ENCODE measurements around the gene FAM111A.

The FAM111A gene

DNA sequence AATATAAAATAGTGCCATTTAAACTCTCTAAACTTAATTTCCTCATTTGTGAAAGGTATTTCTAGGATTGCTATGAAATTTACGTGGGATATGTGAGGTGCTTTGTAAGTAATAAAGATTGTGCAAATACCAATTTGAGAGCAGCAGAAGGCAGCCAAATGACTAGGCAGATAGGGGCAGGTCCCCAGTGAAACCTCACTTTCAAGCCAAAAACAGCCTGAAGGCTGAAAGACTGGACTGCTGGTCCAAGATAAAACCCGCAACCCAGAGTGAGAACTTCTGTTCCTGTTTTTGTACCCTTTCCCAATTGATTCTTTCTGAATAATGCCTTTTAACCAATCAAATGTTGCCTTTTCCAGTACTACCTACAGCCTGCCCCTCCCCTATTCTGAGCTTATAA, 36.5 kb downstream of the FAM111A start:
- no peak overlapping the region for H3K9ac ChIP-seq (ENCODE audit: low read length in 5 of 5)
- H3K27me3 ChIP-seq (ENCODE audit: control insufficient read depth in 5 of 5, insufficient read depth in 4 of 5, low read length in 5 of 5), result no peaks in the 10 kb centered on the region
- H3K9me3 ChIP-seq (ENCODE audit: control insufficient read depth in 5 of 5, low read length in 5 of 5), result no peaks in the 10 kb centered on the region
- peaks cover 5 to 32% (median 20%) of the 10 kb centered on the region in 5 donors for H3K36me3 ChIP-seq (ENCODE audit: control insufficient read depth in 5 of 5, insufficient read depth in 5 of 5, low read length in 5 of 5)
- peak overlapping the region; percentile 64 for H3K27ac ChIP-seq (ENCODE audit: low read depth, low read length)
- H3K4me1 ChIP-seq (ENCODE audit: control insufficient read depth in 5 of 5, insufficient read depth in 5 of 5, low read length in 5 of 5), result peaks cover 5 to 58% (median 39%) of the 10 kb centered on the region in 5 donors
- no peak overlapping the region for H3K4me3 ChIP-seq (ENCODE audit: low read depth in 1 of 5, low read length in 5 of 5)

DNA sequence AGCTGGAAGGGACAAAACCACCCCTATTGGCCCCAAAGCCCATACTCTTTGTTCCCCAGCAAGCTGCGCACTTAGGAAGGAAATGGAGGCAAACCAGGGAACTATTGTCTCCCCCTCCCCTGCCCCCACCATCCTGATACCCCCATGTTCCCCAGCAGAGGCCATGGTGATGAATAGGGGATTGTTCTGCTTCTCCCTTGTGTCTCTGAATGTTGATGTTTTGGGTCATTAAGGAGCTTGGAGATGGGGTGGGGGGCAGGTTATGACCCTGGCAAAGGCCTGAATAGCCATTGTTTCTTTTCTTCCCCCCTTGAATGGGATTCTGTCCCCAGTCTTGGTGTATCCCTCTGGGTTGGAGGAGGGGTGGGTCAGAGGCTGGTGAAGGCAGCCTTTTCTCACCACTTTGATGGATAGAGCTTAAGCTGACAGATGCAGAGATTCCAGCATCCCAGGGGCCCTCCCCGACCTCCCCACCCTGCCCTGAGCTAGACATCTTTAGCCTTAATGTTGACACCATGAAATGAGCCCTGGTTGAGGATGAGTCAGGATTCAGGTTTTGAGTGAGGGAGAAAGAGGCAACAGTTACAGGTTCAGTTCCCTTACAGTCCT, 37.6 kb downstream of the FAM111A start:
- H3K9me3 ChIP-seq (ENCODE audit: control insufficient read depth in 5 of 5, low read length in 5 of 5), result no peaks in the 10 kb centered on the region
- H3K9ac ChIP-seq (ENCODE audit: low read length in 5 of 5), result peak overlapping the region in 1 of 5 donors; percentile 29
- peaks cover 5 to 34% (median 20%) of the 10 kb centered on the region in 5 donors for H3K36me3 ChIP-seq (ENCODE audit: control insufficient read depth in 5 of 5, insufficient read depth in 5 of 5, low read length in 5 of 5)
- H3K4me1 ChIP-seq (ENCODE audit: control insufficient read depth in 5 of 5, insufficient read depth in 5 of 5, low read length in 5 of 5), result peaks cover 11 to 58% (median 39%) of the 10 kb centered on the region in 5 donors
- peak overlapping the region; percentile 41 for H3K27ac ChIP-seq (ENCODE audit: low read depth, low read length)
- H3K4me3 ChIP-seq (ENCODE audit: low read depth in 1 of 5, low read length in 5 of 5), result no peak overlapping the region
- no peaks in the 10 kb centered on the region for H3K27me3 ChIP-seq (ENCODE audit: control insufficient read depth in 5 of 5, insufficient read depth in 4 of 5, low read length in 5 of 5)

DNA sequence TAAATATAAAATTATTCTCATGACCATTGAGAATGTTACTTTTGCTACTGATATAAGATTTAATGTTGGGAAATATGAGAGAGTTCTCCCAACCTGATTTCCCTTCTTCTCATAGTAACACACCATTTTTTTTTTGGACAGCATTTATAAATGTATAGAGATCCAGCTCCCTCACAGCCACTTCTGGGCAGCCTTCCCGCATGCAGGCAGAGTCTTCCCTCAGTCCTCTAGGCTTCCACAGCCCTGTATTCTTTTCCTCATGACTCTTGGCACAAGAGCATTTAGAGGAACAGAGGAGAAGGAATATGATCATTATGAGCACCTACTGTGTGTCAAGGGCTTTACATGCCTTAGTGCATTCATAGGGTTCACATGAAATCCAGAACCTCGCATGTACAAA, 38.3 kb downstream of the FAM111A start:
- H3K27me3 ChIP-seq (ENCODE audit: control insufficient read depth in 5 of 5, insufficient read depth in 4 of 5, low read length in 5 of 5), result no peaks in the 10 kb centered on the region
- H3K27ac ChIP-seq (ENCODE audit: low read depth, low read length), result peak overlapping the region; percentile 41
- peak overlapping the region in 1 of 5 donors; percentile 29 for H3K9ac ChIP-seq (ENCODE audit: low read length in 5 of 5)
- no peaks in the 10 kb centered on the region for H3K9me3 ChIP-seq (ENCODE audit: control insufficient read depth in 5 of 5, low read length in 5 of 5)
- peaks cover 5 to 34% (median 20%) of the 10 kb centered on the region in 5 donors for H3K36me3 ChIP-seq (ENCODE audit: control insufficient read depth in 5 of 5, insufficient read depth in 5 of 5, low read length in 5 of 5)
- peaks cover 14 to 58% (median 39%) of the 10 kb centered on the region in 5 donors for H3K4me1 ChIP-seq (ENCODE audit: control insufficient read depth in 5 of 5, insufficient read depth in 5 of 5, low read length in 5 of 5)
- no peak overlapping the region for H3K4me3 ChIP-seq (ENCODE audit: low read depth in 1 of 5, low read length in 5 of 5)

DNA sequence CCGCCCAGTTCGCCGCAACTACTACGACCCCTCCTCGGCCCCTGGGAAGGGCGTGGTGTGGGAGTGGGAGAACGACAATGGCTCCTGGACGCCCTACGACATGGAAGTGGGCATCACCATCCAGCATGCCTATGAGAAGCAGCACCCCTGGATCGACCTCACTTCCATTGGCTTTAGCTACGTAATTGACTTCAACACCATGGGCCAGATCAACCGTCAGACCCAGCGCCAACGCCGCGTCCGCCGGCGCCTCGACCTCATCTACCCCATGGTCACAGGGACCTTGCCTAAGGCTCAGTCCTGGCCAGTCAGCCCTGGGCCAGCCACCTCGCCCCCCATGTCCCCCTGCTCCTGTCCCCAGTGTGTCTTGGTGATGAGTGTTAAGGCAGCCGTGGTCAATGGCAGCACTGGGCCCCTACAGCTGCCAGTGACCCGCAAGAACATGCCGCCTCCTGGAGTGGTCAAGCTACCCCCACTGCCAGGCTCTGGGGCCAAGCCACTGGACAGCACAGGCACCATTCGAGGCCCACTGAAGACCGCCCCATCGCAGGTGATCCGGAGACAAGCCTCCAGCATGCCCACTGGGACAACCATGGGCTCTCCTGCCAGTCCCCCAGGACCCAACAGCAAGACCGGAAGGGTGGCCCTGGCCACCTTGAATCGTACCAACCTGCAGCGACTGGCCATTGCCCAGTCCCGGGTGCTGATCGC, 39.2 kb downstream of the FAM111A start:
- Histone ChIP-seq H3K27me3 (ENCODE audit: control insufficient read depth in 5 of 5, insufficient read depth in 4 of 5, low read length in 5 of 5) (no peaks in the 10 kb centered on the region), H3K9me3 (ENCODE audit: control insufficient read depth in 5 of 5, low read length in 5 of 5) (no peaks in the 10 kb centered on the region), H3K4me3 (ENCODE audit: low read depth in 1 of 5, low read length in 5 of 5) (no peak overlapping the region), H3K36me3 (ENCODE audit: control insufficient read depth in 5 of 5, insufficient read depth in 5 of 5, low read length in 5 of 5) (peaks cover 5 to 33% (median 20%) of the 10 kb centered on the region in 5 donors), H3K9ac (ENCODE audit: low read length in 5 of 5) (no peak overlapping the region), H3K27ac (ENCODE audit: low read depth, low read length) (no peak overlapping the region), H3K4me1 (ENCODE audit: control insufficient read depth in 5 of 5, insufficient read depth in 5 of 5, low read length in 5 of 5) (peaks cover 18 to 60% (median 47%) of the 10 kb centered on the region in 5 donors)

DNA sequence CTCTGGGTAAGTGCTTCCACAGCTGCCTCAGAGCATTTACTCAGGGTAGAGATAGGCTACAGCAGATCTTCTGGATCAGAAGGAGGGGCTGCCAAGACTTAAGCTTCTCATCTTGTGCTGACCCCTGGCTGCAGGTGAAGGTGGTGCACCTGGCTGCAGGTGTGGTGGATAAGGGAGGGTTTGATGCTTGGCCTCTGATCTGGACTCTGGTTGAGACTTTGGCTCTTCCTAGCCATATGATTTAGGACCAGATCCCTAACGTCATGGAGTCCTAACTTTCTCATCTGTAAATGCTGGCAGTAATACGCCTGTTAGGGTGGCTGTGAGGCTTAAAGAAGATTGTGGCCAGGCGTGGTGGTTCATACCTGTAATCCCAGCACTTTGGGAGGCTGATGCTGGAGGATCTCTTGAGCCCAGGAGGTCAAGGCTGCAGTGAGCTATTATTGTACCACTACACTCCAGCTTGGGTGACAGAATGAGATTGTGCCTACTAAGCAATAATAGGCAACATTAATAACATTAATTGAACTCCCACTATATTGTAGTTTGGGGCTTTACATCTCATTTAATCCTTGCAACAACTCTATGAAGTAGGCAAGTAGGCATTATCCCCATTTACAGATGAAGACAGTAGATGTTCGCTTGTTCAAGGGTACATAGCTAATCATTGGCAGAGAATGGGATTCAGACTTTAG, 39.9 kb downstream of the FAM111A start:
- Histone ChIP-seq H3K4me3 (ENCODE audit: low read depth in 1 of 5, low read length in 5 of 5) (no peak overlapping the region), H3K36me3 (ENCODE audit: control insufficient read depth in 5 of 5, insufficient read depth in 5 of 5, low read length in 5 of 5) (peaks cover 5 to 30% (median 20%) of the 10 kb centered on the region in 5 donors), H3K4me1 (ENCODE audit: control insufficient read depth in 5 of 5, insufficient read depth in 5 of 5, low read length in 5 of 5) (peaks cover 21 to 65% (median 49%) of the 10 kb centered on the region in 5 donors), H3K9me3 (ENCODE audit: control insufficient read depth in 5 of 5, low read length in 5 of 5) (no peaks in the 10 kb centered on the region), H3K27me3 (ENCODE audit: control insufficient read depth in 5 of 5, insufficient read depth in 4 of 5, low read length in 5 of 5) (no peaks in the 10 kb centered on the region), H3K9ac (ENCODE audit: low read length in 5 of 5) (no peak overlapping the region), H3K27ac (ENCODE audit: low read depth, low read length) (peak overlapping the region; percentile 91)

DNA sequence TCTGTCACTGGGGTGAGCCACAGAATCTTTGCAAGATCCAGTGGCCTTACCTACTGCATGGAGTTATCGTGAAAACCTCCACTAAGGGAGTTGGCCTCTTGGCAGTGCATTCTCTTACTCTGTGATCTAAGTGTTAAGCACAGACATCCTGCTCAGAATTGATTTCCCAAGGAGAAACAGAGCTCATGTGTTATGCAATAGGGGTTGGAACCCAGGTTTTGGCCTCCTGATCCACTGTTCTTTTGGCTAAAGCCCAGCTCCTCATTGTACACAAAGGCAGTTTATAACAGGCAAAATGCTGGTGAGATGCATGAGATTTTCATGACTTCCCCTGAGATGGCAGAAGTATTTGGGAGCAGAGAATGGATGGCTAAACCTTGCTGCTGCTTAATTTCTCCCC, 41.1 kb downstream of the FAM111A start:
- H3K9me3 ChIP-seq (ENCODE audit: control insufficient read depth in 5 of 5, low read length in 5 of 5), result no peaks in the 10 kb centered on the region
- peak overlapping the region; percentile 91 for H3K27ac ChIP-seq (ENCODE audit: low read depth, low read length)
- peak overlapping the region in 1 of 5 donors; percentile 17 for H3K9ac ChIP-seq (ENCODE audit: low read length in 5 of 5)
- no peak overlapping the region for H3K4me3 ChIP-seq (ENCODE audit: low read depth in 1 of 5, low read length in 5 of 5)
- peaks cover 26 to 70% (median 58%) of the 10 kb centered on the region in 5 donors for H3K4me1 ChIP-seq (ENCODE audit: control insufficient read depth in 5 of 5, insufficient read depth in 5 of 5, low read length in 5 of 5)
- H3K36me3 ChIP-seq (ENCODE audit: control insufficient read depth in 5 of 5, insufficient read depth in 5 of 5, low read length in 5 of 5), result peaks cover 5 to 24% (median 20%) of the 10 kb centered on the region in 5 donors
- H3K27me3 ChIP-seq (ENCODE audit: control insufficient read depth in 5 of 5, insufficient read depth in 4 of 5, low read length in 5 of 5), result no peaks in the 10 kb centered on the region

DNA sequence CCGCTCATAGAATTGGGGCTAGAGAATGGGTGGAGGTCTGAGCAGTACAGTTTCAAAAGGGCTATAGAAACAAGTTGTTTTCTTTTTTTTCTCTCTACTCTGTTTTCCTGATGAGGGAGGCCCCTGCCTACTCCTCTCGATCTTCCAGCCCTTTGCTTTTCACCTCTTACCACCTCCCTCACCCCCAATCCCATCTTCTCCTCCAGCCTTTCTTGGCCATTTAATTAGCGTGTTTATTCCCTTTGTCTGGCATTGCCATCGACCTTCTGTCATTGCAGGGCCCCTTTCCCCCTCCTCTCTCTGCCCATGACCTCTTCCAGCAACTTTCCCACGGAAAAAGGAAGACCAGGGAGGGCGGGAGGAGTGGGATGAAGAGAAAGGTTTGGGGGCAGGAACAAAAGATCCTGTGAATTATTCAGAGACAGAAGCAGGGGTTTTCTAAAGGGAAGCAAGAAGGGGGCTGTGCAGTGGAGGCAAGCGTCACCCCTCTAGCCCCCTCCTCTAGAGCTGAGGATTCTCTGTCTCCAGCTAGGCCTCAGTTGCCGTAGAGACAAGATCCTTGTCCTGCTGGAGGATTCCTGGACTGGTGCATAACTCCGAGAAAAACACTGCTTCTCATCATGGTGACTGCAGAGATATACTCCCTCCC, 42.2 kb downstream of the FAM111A start:
- Histone ChIP-seq H3K4me3 (ENCODE audit: low read depth in 1 of 5, low read length in 5 of 5) (no peak overlapping the region), H3K27ac (ENCODE audit: low read depth, low read length) (peak overlapping the region; percentile 91), H3K27me3 (ENCODE audit: control insufficient read depth in 5 of 5, insufficient read depth in 4 of 5, low read length in 5 of 5) (no peaks in the 10 kb centered on the region), H3K9ac (ENCODE audit: low read length in 5 of 5) (peak overlapping the region in 3 of 5 donors; percentile 2 to 48 (median 37)), H3K36me3 (ENCODE audit: control insufficient read depth in 5 of 5, insufficient read depth in 5 of 5, low read length in 5 of 5) (peaks cover 5 to 32% (median 20%) of the 10 kb centered on the region in 5 donors), H3K9me3 (ENCODE audit: control insufficient read depth in 5 of 5, low read length in 5 of 5) (no peaks in the 10 kb centered on the region), H3K4me1 (ENCODE audit: control insufficient read depth in 5 of 5, insufficient read depth in 5 of 5, low read length in 5 of 5) (peaks cover 34 to 76% (median 66%) of the 10 kb centered on the region in 5 donors)

DNA sequence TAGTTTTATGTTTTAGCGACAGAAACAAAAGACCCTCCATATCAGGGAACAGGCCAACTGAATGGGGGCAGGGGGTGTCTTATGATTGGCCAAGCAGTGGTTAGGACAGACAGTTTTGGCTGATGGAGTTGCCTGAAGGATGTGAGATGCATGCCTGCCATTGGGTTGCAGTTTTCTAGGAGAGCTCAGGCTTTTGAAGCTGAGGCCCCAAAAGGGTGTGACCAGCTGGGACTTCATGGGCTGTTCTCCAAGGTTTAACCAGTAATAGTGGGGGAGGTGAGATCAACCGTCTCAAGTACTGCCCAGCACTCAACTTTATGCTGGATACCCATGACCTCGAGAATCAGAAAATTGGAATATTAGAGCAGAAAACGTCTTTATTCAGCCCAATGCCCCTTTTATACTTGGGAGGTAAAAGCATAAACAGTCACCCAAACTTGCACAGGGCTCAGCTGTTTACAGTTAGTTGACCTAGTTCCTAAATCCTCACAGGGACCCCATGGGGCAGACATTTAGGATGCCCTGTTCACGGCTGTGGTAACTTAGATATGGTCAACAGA, 42.8 kb downstream of the FAM111A start:
- H3K36me3 ChIP-seq (ENCODE audit: control insufficient read depth in 5 of 5, insufficient read depth in 5 of 5, low read length in 5 of 5), result peaks cover 5 to 32% (median 20%) of the 10 kb centered on the region in 5 donors
- H3K27me3 ChIP-seq (ENCODE audit: control insufficient read depth in 5 of 5, insufficient read depth in 4 of 5, low read length in 5 of 5), result no peaks in the 10 kb centered on the region
- no peak overlapping the region for H3K4me3 ChIP-seq (ENCODE audit: low read depth in 1 of 5, low read length in 5 of 5)
- H3K4me1 ChIP-seq (ENCODE audit: control insufficient read depth in 5 of 5, insufficient read depth in 5 of 5, low read length in 5 of 5), result peaks cover 36 to 82% (median 73%) of the 10 kb centered on the region in 5 donors
- peak overlapping the region; percentile 2 to 77 (median 68) for H3K9ac ChIP-seq (ENCODE audit: low read length in 5 of 5)
- H3K27ac ChIP-seq (ENCODE audit: low read depth, low read length), result peak overlapping the region; percentile 91
- H3K9me3 ChIP-seq (ENCODE audit: control insufficient read depth in 5 of 5, low read length in 5 of 5), result no peaks in the 10 kb centered on the region

DNA sequence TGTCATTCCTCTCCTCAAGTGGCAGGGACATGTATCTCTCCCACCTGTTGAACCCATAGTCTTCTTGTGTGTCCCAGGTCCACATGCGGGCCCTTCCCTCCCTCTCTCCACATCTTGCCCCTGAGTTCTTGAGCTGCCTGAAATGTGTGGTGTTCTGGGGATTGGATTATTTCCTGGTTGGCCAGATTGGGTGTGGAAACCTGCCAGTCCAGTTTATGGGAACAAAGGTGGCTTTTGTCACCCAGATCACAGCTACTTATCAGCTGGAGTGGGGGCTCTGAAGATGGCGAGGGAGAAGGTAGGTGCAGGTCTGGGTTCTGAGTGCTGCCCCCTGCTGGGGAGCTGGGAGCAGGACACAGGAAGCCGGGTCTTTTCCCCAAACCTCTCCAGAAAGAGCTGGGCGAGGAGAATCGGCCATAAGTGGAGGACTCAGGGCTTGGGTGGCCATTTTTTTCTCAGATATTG, 43.5 kb downstream of the FAM111A start:
- Histone ChIP-seq H3K27ac (ENCODE audit: low read depth, low read length) (peak overlapping the region; percentile 91), H3K9me3 (ENCODE audit: control insufficient read depth in 5 of 5, low read length in 5 of 5) (no peaks in the 10 kb centered on the region), H3K4me1 (ENCODE audit: control insufficient read depth in 5 of 5, insufficient read depth in 5 of 5, low read length in 5 of 5) (peaks cover 36 to 89% (median 80%) of the 10 kb centered on the region in 5 donors), H3K9ac (ENCODE audit: low read length in 5 of 5) (peak overlapping the region in 4 of 5 donors; percentile 46 to 77 (median 68)), H3K36me3 (ENCODE audit: control insufficient read depth in 5 of 5, insufficient read depth in 5 of 5, low read length in 5 of 5) (peaks cover 5 to 37% (median 23%) of the 10 kb centered on the region in 5 donors), H3K27me3 (ENCODE audit: control insufficient read depth in 5 of 5, insufficient read depth in 4 of 5, low read length in 5 of 5) (no peaks in the 10 kb centered on the region), H3K4me3 (ENCODE audit: low read depth in 1 of 5, low read length in 5 of 5) (no peak overlapping the region)

Measured in subcutaneous abdominal adipose tissue (tissue), 5 donors.